Sigmoid colon (tissue), 4 donors: Measurements from ENCODE around the gene IQCE.

Experiments used
- POLR2A ChIP-seq, 2 donors: fragments of 450-650 bp; IDR thresholded peaks; one replicate each; pipeline ENCODE4 v1.6.1; 2016; ENCODE audit warnings: antibody characterized with exemption in 2 of 2, mild to moderate bottlenecking in 2 of 2, moderate library complexity in 2 of 2
- POLR2AphosphoS5 ChIP-seq, 4 donors: sonication (generic); formaldehyde crosslinking; IDR thresholded peaks; one replicate each; pipeline ENCODE4 v1.6.1; 2017; ENCODE audit warnings: antibody characterized with exemption in 4 of 4
- TF ChIP-seq, protein P1 (sequence below), 4 experiments: fragments of 450-650 bp in 3 of 4; fragments of 200-600 bp in 1 of 4; IDR thresholded peaks; one replicate each; pipeline ENCODE4 v1.5.1; 2016 to 2019; ENCODE audit warnings: antibody characterized with exemption in 4 of 4, mild to moderate bottlenecking in 3 of 4, moderate library complexity in 2 of 4

- TF ChIP-seq POLR2AphosphoS5 (IDR thresholded peaks at IDR 0.05) (peak in 3 of 4 donors; percentile 16 to 55 (median 39)), POLR2A (IDR thresholded peaks at IDR 0.05) (no peak)
- TF ChIP-seq, protein P1, sequence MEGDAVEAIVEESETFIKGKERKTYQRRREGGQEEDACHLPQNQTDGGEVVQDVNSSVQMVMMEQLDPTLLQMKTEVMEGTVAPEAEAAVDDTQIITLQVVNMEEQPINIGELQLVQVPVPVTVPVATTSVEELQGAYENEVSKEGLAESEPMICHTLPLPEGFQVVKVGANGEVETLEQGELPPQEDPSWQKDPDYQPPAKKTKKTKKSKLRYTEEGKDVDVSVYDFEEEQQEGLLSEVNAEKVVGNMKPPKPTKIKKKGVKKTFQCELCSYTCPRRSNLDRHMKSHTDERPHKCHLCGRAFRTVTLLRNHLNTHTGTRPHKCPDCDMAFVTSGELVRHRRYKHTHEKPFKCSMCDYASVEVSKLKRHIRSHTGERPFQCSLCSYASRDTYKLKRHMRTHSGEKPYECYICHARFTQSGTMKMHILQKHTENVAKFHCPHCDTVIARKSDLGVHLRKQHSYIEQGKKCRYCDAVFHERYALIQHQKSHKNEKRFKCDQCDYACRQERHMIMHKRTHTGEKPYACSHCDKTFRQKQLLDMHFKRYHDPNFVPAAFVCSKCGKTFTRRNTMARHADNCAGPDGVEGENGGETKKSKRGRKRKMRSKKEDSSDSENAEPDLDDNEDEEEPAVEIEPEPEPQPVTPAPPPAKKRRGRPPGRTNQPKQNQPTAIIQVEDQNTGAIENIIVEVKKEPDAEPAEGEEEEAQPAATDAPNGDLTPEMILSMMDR (IDR thresholded peaks at IDR 0.05), result no peak
These were observed 67.8 kb downstream of the IQCE start for GRCh38 chr7:2626498-2627117.
